Midbrain (tissue), 1 donor: ENCODE data around the gene CTAG2.
"Not testable (repeated sequence)": the region's sequence is repeated elsewhere in the genome, so short reads cannot be mapped to it uniquely, and the experiment has no call there.

Experiments
- DNase-seq: peaks from one replicate; lab custom pipeline; 2025; lab: John Stamatoyannopoulos, UW

CTAG2 gene

GRCh38 chrX:154653413-154653812 lies at the start of gene CTAG2:
CTAG2 (minus strand) TSS chrX:154653579; CDS start chrX:154653515, 64 bp downstream.
- DNase-seq, result not testable (repeated sequence)

- no peak for DNase-seq
These were observed 45.4 kb upstream of the CTAG2 start for GRCh38 chrX:154698630-154699248.

DNA sequence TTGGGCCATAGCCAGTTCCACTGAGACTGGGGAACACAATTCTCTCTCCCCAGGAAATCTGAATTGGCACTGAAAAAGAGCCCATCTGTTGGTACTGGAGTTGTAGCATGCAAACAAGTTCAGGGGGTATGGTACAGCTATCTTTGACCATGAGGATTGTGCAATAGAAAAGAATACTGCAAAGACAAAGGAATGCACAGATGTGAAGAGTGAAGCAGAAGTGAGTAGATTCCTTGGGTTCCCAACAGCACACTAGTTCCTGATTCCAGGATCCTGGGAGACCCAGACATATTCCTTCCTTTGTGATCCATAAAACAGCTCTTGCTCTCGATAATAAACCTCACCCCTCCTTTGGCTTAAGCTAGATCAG lies 43.3 kb upstream of the CTAG2 start:
- DNase-seq, result no peak

GRCh38 chrX:154695911-154696675 lies 42.7 kb upstream of the CTAG2 start:
- DNase-seq, result no peak

GRCh38 chrX:154693394-154693793 lies 40.0 kb upstream of the CTAG2 start:
- no peak for DNase-seq

GRCh38 chrX:154690438-154690837 lies 37.1 kb upstream of the CTAG2 start:
- DNase-seq, result not testable (repeated sequence)

GRCh38 chrX:154672084-154672483 lies 18.7 kb upstream of the CTAG2 start:
- not testable (repeated sequence) for DNase-seq

DNA sequence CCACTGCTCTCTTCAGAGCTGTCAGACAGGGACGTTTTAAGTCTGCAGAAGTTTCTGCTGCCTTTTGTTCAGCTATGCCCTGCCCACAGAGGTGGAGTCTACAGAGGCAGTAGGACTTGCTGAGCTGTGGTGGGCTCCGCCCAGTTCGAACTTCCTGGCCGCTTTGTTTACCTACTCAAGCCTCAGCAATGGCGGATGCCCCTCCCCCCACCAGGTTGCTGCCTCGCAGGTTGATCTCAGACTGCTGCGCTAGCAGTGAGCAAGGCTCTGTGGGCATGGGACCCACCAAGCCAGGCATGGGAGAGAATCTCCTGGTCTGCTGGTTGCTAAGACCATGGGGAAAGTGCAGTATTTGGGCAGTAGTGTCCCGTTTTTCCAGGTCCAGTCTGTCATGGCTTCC lies 17.5 kb upstream of the CTAG2 start:
- DNase-seq, result not testable (repeated sequence)

- DNase-seq, result no peak
These were observed 8.5 kb upstream of the CTAG2 start for GRCh38 chrX:154661899-154662298.

GRCh38 chrX:154661170-154661569 lies 7.8 kb upstream of the CTAG2 start:
- no peak for DNase-seq

DNA sequence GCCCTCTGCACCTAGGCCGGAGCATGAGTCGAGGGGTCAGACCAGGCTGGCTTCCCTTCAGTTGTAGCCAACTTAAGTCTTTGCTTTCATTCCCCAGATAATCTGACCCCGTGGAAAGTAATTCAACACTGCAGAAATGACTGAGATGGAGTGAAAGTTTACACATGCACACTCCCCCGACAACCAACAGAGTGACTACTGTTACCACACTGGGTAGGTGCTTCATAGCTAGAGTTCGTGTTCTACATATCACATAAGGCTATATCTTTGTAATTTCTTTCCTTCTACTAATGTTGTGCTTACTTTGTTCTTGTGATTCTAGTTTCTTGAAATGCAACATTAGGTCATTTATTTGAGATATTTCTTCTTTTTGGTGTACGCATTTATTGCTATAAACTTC lies 7.2 kb upstream of the CTAG2 start:
- DNase-seq, result no peak

- DNase-seq, result no peak
These were observed 5.6 kb upstream of the CTAG2 start for GRCh38 chrX:154658957-154659356.

GRCh38 chrX:154658187-154658586 lies 4.8 kb upstream of the CTAG2 start:
- DNase-seq, result no peak

GRCh38 chrX:154657226-154657805 lies 3.9 kb upstream of the CTAG2 start:
- no peak for DNase-seq

- no peak for DNase-seq
These were observed 2.4 kb upstream of the CTAG2 start for GRCh38 chrX:154655786-154656185.

GRCh38 chrX:154655346-154655745 lies 2.0 kb upstream of the CTAG2 start:
- DNase-seq, result no peak

- DNase-seq, result no peak
These were observed 1.5 kb upstream of the CTAG2 start for GRCh38 chrX:154654925-154655324.

DNA sequence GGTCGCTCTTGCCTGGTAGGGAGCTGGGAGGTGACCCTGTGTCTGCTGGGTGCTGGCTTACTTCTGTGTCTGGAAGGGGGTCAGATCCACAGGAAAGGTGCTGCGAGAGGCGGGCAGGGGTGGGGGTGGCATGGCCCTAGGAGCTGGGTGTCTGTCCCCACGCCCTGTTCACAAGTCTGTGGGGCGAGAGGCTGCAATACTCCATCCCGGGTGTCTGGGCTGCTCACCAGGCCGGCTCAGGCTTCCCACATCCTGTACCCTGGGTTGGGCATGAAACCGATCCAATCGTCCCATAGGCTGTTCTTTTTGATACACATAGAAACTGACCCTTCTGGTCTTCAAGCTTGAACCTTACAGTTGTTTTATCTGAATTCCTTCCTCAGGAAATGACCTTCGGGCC lies 993 bp upstream of the CTAG2 start:
- no peak for DNase-seq

DNA sequence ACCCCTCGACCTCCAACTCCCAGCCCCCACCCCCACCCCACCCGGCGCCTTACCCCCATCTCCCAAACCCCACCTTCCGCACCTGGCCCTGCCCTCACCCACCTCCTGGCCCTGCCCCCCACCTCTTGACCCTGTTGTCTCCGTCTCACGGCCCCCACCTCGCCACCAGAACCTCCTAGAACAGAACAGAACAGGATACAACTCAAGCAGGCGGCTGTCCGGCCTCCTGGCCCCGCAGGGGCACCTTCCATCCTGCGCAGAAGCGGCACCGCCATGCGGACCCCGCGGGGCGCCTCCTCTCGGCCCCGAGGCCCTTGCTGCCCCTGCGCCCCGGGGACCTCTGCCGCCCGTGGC lies 354 bp downstream of the CTAG2 start:
- DNase-seq, result no peak

- no peak for DNase-seq
These were observed 900 bp downstream of the CTAG2 start for GRCh38 chrX:154652311-154653047.

GRCh38 chrX:154650221-154650510 lies 3.2 kb downstream of the CTAG2 start:
- no peak for DNase-seq

GRCh38 chrX:154649503-154650220 lies 3.7 kb downstream of the CTAG2 start:
- DNase-seq, result no peak
